Posterior vena cava (tissue), 2 donors: Measurements from ENCODE around the gene ZBED6. TPM values are rescaled to one million over a fixed set of nuclear protein-coding genes. Genes with fewer than 3 reads are reported as not detected.
"Not testable (repeated sequence)": the region's sequence is repeated elsewhere in the genome, so short reads cannot be mapped to it uniquely, and the experiment has no call there.

Source experiments
- DNase-seq: peaks from one replicate; pipeline ENCODE4 v3.0.0-alpha.2; 2020; ENCODE audit warnings: low spot score
- intact Hi-C, 2 donors: fragments of 100-400 bp; cut with DNase I; formaldehyde crosslinking; loops; one replicate each; pipeline versions ENCODE4 v1.14.1 to v1.14.2; 2022 to 2023
- total RNA-seq, 2 donors: library from RNA; stranded (reverse); fragmentation: NEBNext Ultra II Directional; extraction: Animal tissue kit (Norgen Biotek cat#: 25700); gene quantifications; one replicate each; pipeline ENCODE4 v1.2.1, GENCODE V29; 2021
- donor health status: DM: yes; HTN: yes; CAD: no.
- donor health status: DM: yes; HTN: yes; CAD: no.

The ZBED6 gene
- total RNA-seq, 2 donors from 2014 or later: 27.0 to 33.8 TPM

DNA sequence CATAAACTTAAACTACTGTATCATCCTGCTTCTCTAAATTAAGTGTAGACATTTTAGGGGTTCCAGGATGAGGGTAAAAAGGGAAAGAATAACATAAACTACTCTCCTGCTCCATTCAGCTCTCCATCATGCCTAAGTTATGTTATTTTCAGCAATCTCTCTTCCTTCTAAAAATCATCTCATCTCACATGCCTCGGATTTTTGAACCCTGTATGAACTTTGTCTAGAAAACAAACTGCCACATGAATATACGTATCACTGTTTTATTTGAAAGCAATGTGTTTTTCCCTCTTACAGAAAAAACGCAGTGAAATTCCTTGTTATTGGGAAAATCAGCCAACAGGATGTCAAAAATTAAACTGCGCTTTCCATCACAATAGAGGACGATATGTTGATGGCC, 32.6 kb downstream of the ZBED6 start:
- intact Hi-C loops: no loop called here
- DNase-seq: no peak

DNA sequence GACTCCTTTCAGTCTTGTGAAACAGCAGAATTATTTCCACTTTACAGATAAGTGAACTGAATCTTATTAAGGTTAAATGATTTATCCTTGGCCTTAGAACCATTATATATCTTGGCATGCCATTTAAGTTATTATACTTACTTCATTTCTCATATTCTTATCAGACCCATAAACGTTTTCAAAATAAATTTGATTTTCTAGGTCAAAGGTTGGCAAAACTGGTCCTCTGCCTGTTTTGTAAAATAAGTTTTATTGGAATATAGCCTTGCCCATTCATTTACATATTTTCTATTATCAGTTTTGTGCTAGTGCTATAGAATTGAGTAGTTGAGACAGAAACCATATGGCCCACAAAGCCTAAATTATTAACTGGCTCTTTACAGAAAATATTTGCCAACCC, 33.1 kb downstream of the ZBED6 start:
- no peak for DNase-seq

DNA sequence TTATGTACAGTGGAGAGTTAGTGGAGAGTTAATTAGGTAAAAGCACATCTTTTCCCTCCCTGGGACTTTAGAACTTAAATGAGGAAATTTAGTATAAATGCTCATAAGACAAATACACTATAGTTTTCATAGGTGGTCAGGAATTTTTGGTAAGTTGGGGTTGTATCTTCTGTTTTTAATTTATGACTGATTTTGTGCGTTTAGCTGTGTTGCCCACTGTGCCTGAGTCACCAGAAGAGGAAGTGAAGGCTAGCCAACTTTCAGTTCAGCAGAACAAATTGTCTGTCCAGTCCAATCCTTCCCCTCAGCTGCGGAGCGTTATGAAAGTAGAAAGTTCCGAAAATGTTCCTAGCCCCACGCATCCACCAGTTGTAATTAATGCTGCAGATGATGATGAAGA, 33.8 kb downstream of the ZBED6 start:
- intact Hi-C loops, DNase-seq: not testable (repeated sequence)

More for the DNA sequence above, 33.1 kb downstream of the ZBED6 start:
- intact Hi-C loops: no loop called here

DNA sequence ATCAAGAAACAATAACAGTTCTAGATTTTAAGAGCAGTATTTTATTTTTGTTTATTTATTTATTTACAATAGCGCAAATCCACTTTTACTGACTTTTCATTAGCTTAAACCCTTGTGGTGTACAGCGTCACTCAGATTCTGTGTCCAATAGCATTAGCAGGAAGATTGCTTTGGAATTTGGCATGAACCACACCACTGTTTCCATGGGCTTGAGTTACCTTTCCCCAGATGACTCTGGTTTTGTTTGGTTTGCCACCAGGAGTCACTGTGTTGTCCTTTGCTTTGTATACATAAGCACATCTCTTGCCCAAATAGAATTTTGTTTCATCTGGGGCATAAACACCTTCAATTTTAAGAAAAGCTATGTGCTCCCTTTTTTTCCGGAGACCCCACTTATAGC, 40.1 kb downstream of the ZBED6 start:
- DNase-seq: no peak
- intact Hi-C loops: loop anchor here (10.0 kb wide), 2 partner anchors 101 to 111 kb away; no protein-coding TSS in a partner anchor

DNA sequence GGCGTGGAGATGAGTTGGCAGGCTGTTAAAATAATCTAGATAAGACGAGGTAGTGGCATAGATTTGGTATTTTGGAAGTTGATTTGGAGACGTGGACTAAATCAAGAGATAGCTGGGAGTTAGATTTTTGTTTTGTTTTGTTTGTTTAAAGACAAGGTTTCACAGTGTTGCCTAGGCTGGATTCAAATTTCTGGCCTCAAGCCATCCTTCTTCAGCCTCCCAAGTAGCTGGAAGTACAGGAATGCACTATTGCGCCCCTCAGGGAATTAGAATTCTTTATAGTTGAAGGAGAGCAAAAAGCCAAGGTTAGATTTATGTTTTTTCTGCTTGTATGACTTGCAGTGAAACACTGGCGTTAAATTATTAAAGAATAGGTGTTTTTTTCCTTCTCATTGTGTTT, 43.7 kb downstream of the ZBED6 start:
- intact Hi-C loops: loop anchor here (10.0 kb wide), 2 partner anchors 104 to 114 kb away; no protein-coding TSS in a partner anchor
- DNase-seq: no peak

DNA sequence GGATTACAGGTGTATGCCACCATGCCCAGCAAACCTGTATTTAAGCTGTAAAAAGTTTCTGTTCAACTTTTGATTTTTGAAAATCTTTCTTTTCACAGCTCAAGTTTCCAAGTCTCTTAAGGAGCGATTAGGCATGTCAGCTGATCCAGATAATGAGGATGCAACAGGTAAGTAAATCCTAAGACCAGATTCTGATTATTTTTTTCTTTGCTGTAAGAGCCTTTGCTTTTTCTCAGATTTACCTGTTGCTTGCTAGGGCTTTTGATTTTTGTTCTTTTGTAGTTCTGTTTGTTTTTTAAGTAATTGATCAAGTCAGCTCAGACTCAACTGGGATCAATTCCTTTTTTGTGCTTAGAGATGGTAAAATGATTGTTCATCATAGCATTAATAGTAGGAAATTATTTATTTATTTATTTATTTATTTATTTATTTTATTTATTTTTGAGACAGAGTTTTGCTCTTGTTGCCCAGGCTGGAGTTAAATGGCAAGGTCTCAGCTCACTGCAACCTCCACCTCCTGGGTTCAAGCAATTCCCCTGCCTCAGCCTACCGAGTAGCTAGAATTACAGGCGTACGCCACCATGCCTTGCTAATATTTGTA, 44.9 kb downstream of the ZBED6 start:
- no peak for DNase-seq
- intact Hi-C loops: no loop called here

DNA sequence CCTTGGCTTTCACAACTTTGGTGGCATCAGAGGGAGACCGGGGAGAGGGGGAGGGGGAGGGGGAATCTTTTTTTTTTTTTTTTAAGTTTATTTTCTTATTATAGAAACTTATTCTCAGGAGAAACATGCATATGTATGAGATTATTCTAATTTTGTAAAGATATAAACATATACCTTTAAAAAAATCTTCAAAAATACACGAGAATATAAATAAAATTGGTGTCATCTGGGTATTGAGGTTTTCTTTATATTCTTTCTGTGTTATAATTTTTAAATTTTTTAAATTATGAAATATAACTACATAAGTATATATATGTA, 47.1 kb downstream of the ZBED6 start:
- no peak for DNase-seq
- intact Hi-C loops: no loop called here

DNA sequence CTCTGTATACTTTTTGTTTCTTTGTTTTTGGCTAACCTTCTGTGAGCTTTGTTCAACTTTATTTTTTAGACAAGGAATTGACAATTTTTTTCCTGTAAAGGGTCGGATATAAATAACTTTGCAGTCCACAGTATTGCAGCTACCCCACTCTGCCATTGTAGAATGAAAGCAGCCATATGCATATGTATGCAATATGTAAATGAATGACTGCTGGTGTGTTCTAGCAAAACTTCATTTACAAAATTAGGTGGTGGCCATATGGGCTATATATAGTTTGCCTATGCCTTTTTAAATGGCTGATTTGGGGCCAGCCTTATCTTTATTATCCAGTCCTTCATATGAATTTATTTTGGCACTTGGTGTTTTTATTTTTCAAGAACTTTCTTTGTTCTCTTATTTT, 48.0 kb downstream of the ZBED6 start:
- DNase-seq: no peak
- intact Hi-C loops: no loop called here

Other genes with a start within 250 kb of the ZBED6 start
- gene ATP2B4, start 168.8 kb upstream of the ZBED6 start, total RNA-seq: 100 to 1,000 TPM; 245 to 250 TPM
- under 1 TPM; 0.81 to 0.83 TPM for gene LAX1, start 30.4 kb upstream of the ZBED6 start, total RNA-seq
- gene ZC3H11A, start within 50 bp of the ZBED6 start, total RNA-seq: 10 to 100 TPM; 58.1 to 58.7 TPM
- gene SNRPE, start 66.0 kb downstream of the ZBED6 start, total RNA-seq: 10 to 100 TPM; 72.3 to 79.5 TPM